K562 (cell line): Measurements from ENCODE around the gene LRP2. TPM values are rescaled to one million over a fixed set of nuclear protein-coding genes. Genes with fewer than 3 reads are reported as not detected.

Experiments
- ATAC-seq: fragments of 200-7000 bp; cut with Tn5 transposase; 3 replicates; pipeline ENCODE4 v1.9.1; 2020; ENCODE audit warnings: moderate library complexity
- BruUV-seq: library from RNA; stranded (reverse); fragments of 400-500 nt; replicated peaks from 2 replicates; lab custom pipeline; 2021; lab: Mats Ljungman, UMichigan
- CTCF ChIA-PET: fragments of 300-600 bp; formaldehyde crosslinking; extraction: SDS; loops from one replicate; lab custom pipeline; 2021; ENCODE audit warnings: low intra/inter-chr PET ratio; lab: Yijun Ruan, JAX
- POLR2A ChIA-PET: fragments of 300-600, 350-650 bp; sonication (Branson Sonifier 250); formaldehyde crosslinking; extraction: SDS; loops from one replicate; lab custom pipeline; 2021; ENCODE audit warnings: antibody characterized with exemption, inconsistent platforms; lab: Yijun Ruan, JAX
- DNase-seq, 4 experiments: peaks; one replicate each; pipeline versions ENCODE4 v3.0.0 to v3.0.0-alpha.2; 2011 to 2018; ENCODE audit warnings: low spot score in 3 of 4, mixed read lengths in 3 of 4; ENCODE audit errors: extremely low read depth in 1 of 4
- FAIRE-seq: peaks from 2 replicates; lab custom pipeline; 2011; peaks lifted over from hg19 to GRCh38; lab: Jason Lieb, UNC
- H2AFZ ChIP-seq: 2 replicates; pipeline ENCODE4 v1.6.0; 2011; ENCODE audit warnings: low read depth, low read length, control low read depth, inconsistent platforms
- H3K27ac ChIP-seq: fragments of 200-600 bp; 3 replicates; pipeline ENCODE4 v1.8.0; 2011; ENCODE audit warnings: low read depth, mild to moderate bottlenecking, control low read depth, inconsistent platforms, low read length, moderate library complexity, mixed read lengths; ENCODE audit errors: extremely low read depth
- H3K27me3 ChIP-seq, 2 experiments: fragments of 300-600 bp in 1 of 2; 2 replicates in 1 of 2; 3 replicates in 1 of 2; pipeline versions ENCODE4 v1.6.0 to v1.8.0; 2011; ENCODE audit warnings: inconsistent platforms in 2 of 2, low read length in 2 of 2, mild to moderate bottlenecking in 1 of 2, mixed read lengths in 1 of 2, moderate library complexity in 1 of 2; ENCODE audit not compliant: control insufficient read depth in 2 of 2, insufficient read depth in 2 of 2
- H3K36me3 ChIP-seq: fragments of 300-600 bp; 3 replicates; pipeline ENCODE4 v1.8.0; 2011; ENCODE audit warnings: mild to moderate bottlenecking, low read length, inconsistent platforms; ENCODE audit not compliant: control insufficient read depth, insufficient read depth
- H3K4me1 ChIP-seq, 2 experiments: fragments of 200-600 bp in 1 of 2; replicated peaks in 1 of 2; 2 replicates in 1 of 2; 3 replicates in 1 of 2; pipeline versions ENCODE4 v1.5.1 to v1.8.0; 2011; ENCODE audit warnings: inconsistent platforms in 2 of 2, low read length in 2 of 2, mild to moderate bottlenecking in 1 of 2, mixed read lengths in 1 of 2, moderate library complexity in 1 of 2; ENCODE audit not compliant: control insufficient read depth in 2 of 2, insufficient read depth in 2 of 2
- H3K4me2 ChIP-seq: 2 replicates; pipeline ENCODE4 v1.6.1; 2011; ENCODE audit warnings: low read length, control low read depth, inconsistent platforms, mixed read lengths; ENCODE audit not compliant: insufficient read depth
- H3K4me3 ChIP-seq: fragments of 200-600 bp; sonication (generic), shearing (Covaris generic); 2 replicates; pipeline ENCODE4 v1.5.1; 2016; ENCODE audit warnings: control low read depth, inconsistent platforms
- H3K79me2 ChIP-seq: fragments of 200-600 bp; 3 replicates; pipeline ENCODE4 v1.8.0; 2011; ENCODE audit warnings: low read length, inconsistent platforms; ENCODE audit not compliant: control insufficient read depth, insufficient read depth
- H3K9ac ChIP-seq, 2 experiments: 2 replicates each; pipeline versions ENCODE4 v1.6.0 to v1.6.1; 2011; ENCODE audit warnings: low read depth in 2 of 2, low read length in 2 of 2, control low read depth in 1 of 2, inconsistent platforms in 1 of 2, mild to moderate bottlenecking in 1 of 2, mixed read lengths in 1 of 2; ENCODE audit not compliant: insufficient read depth in 1 of 2
- H3K9me1 ChIP-seq: one replicate; pipeline ENCODE4 v1.6.0; 2011; ENCODE audit warnings: inconsistent platforms, mild to moderate bottlenecking, low read length, moderate library complexity; ENCODE audit not compliant: control insufficient read depth, insufficient read depth
- H3K9me3 ChIP-seq: replicated peaks from 2 replicates; pipeline ENCODE4 v1.5.1; 2011; ENCODE audit warnings: low read depth, low read length, inconsistent platforms; ENCODE audit not compliant: control insufficient read depth, insufficient read depth
- H4K20me1 ChIP-seq: replicated peaks from 2 replicates; pipeline ENCODE4 v1.6.1; 2011; ENCODE audit warnings: low read length, inconsistent platforms, mixed read lengths; ENCODE audit not compliant: control insufficient read depth, insufficient read depth
- ASH1L ChIP-seq: fragments of 450-650 bp; IDR thresholded peaks from 2 replicates; pipeline ENCODE4 v1.6.1; 2018; ENCODE audit warnings: borderline replicate concordance, mild to moderate bottlenecking, low read depth; ENCODE audit not compliant: partially characterized antibody
- CBX1 ChIP-seq: sonication (generic); IDR thresholded peaks from 2 replicates; pipeline ENCODE4 v1.6.1; 2016; ENCODE audit warnings: antibody characterized with exemption, low read depth, mild to moderate bottlenecking
- KHSRP ChIP-seq: fragments of 450-650 bp; IDR thresholded peaks from 2 replicates; pipeline ENCODE4 v1.6.1; 2017
- KLF6 ChIP-seq: fragments of 250-450 bp; sonication (Bioruptor Pico); IDR thresholded peaks from 2 replicates; pipeline ENCODE4 v1.4.0; 2020; ENCODE audit warnings: mild to moderate bottlenecking, moderate library complexity, borderline replicate concordance
- MAFK ChIP-seq: IDR thresholded peaks from 2 replicates; pipeline ENCODE4 v1.6.1; 2011; ENCODE audit warnings: low read length, improper control_type of control experiment
- MECOM ChIP-seq: fragments of 250-450 bp; sonication (Bioruptor Pico); IDR thresholded peaks from 2 replicates; pipeline ENCODE4 v1.8.0; 2022; ENCODE audit warnings: inconsistent platforms
- NR2C1 ChIP-seq, 2 experiments: fragments of 450-650 bp; IDR thresholded peaks; 2 replicates each; pipeline ENCODE4 v1.6.1; 2017; ENCODE audit warnings: mild to moderate bottlenecking in 2 of 2, antibody characterized with exemption in 1 of 2, inconsistent platforms in 1 of 2, missing compliant biosample characterization in 1 of 2, missing genetic modification characterization in 1 of 2
- RAD21 ChIP-seq, 2 experiments: fragments of 250-450 bp in 1 of 2; fragments of 450-650 bp in 1 of 2; sonication (Bioruptor Pico) in 1 of 2; formaldehyde crosslinking in 1 of 2; IDR thresholded peaks in 1 of 2; conservative IDR thresholded peaks in 1 of 2; 2 replicates each; pipeline versions ENCODE4 v1.4.0 to v1.8.0; 2020 to 2022; ENCODE audit warnings: mild to moderate bottlenecking in 2 of 2, moderate library complexity in 1 of 2
- SPI1 ChIP-seq: IDR thresholded peaks from 2 replicates; pipeline ENCODE4 v1.6.1; 2011; ENCODE audit warnings: low read depth, low read length, control low read depth, borderline replicate concordance
- ZNF75A ChIP-seq: fragments of 450-650 bp; formaldehyde crosslinking; IDR thresholded peaks from 2 replicates; pipeline ENCODE4 v1.4.0; 2020; ENCODE audit warnings: mild to moderate bottlenecking
- WGBS: fragments of 100-300 bp; shearing (Covaris generic); methylation state at CpG from one replicate; pipeline ENCODE4 v1.1.6; 2016; ENCODE audit warnings: low coverage, mixed read lengths; ENCODE audit not compliant: insufficient coverage; ENCODE audit errors: missing lambda C conversion rate; 5-methylcytosine and 5-hydroxymethylcytosine counted together
- in situ Hi-C: fragments of 300-500 bp; cut with MboI; formaldehyde crosslinking; loops from 4 replicates; pipeline ENCODE4 v1.15.0; 2018; ENCODE audit warnings: inconsistent platforms, mixed read lengths
- intact Hi-C: fragments of 100-400 bp; cut with micrococcal nuclease; formaldehyde crosslinking; loops from 2 replicates; pipeline ENCODE4 v1.14.2; 2022
- polyA plus RNA-seq, 8 experiments: library from polyadenylated mRNA; depleted of rRNA in 4 of 8; stranded (reverse) in 5 of 8; unstranded in 3 of 8; fragments of >200 nt; fragmentation: Nextera tagmentation in 2 of 8; fragmentation: Illumina TruSeq in 1 of 8; extraction: Ambion mirVana in 2 of 8; extraction: Trizol in 1 of 8; gene quantifications; 2 replicates each; pipeline versions ENCODE4 v1.2.1 to v1.2.3, GENCODE V29; 2011 to 2014; ENCODE audit warnings: inconsistent platforms in 1 of 8, missing spikeins in 1 of 8
- total RNA-seq, 7 experiments: library from RNA; depleted of rRNA in 6 of 7; stranded (reverse); fragments of >200 nt in 6 of 7; fragmentation: Illumina TruSeq in 2 of 7; extraction: Trizol in 2 of 7; gene quantifications; 2 replicates each; pipeline versions ENCODE4 v1.2.1 to v1.2.3, GENCODE V29; 2011 to 2021; ENCODE audit warnings: low replicate concordance in 1 of 7
- TF ChIP-seq, protein P1 (sequence below): fragments of 250-450 bp; sonication (Bioruptor Pico); IDR thresholded peaks from 2 replicates; pipeline ENCODE4 v1.4.0; 2020; ENCODE audit warnings: mild to moderate bottlenecking
- TF ChIP-seq, protein P2 (sequence below): sonication (generic); formaldehyde crosslinking; IDR thresholded peaks from 2 replicates; pipeline ENCODE4 v1.8.0; 2022; ENCODE audit warnings: mild to moderate bottlenecking, missing genetic modification reagents, borderline replicate concordance
- TF ChIP-seq, protein P3 (sequence below): IDR thresholded peaks from 2 replicates; pipeline ENCODE4 v1.6.1; 2016; ENCODE audit warnings: missing genetic modification characterization, missing compliant biosample characterization
- TF ChIP-seq, protein P4 (sequence below): IDR thresholded peaks from 2 replicates; pipeline ENCODE4 v1.6.1; 2011; ENCODE audit not compliant: insufficient read length; ENCODE audit errors: extremely low read depth
- TF ChIP-seq, protein P5 (sequence below): fragments of 450-650 bp; formaldehyde crosslinking; IDR thresholded peaks from 2 replicates; pipeline ENCODE4 v1.4.0; 2020; ENCODE audit warnings: mild to moderate bottlenecking

Gene LRP2
- total and polyA plus RNA-seq, 9 of the 15 experiments (the other 6 are each of a cell fraction or from before 2014, with no cell fraction given) = 0.04 to 0.18 (median 0.11) TPM; not detected in 1

DNA sequence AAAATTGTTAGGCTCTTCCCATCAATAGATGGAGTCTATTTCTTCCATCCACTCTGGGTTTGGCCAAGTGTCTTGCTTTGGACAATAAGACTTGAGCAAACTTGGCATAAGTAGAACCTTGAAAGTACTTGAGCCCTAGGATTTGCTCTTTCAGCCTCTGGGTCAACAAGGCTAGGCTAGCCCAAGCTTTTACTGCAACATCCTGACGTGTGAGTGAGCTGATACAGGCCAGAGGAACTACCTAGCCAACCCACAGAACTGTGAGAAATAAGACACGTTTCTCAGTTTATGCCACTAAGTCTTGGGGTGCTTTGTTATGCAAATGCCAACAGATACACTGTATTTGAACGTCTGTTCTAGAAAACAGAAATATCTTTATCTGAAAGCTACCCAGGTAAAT, 71.9 kb downstream of the LRP2 start:
- ChIA-PET CTCF (no interaction called here), POLR2A (interaction anchor here (0.6 kb wide), 1 partner anchor 186 kb away, joined by 3 read pairs; no protein-coding TSS in a partner anchor)
- 0% methylated on average over 3 of the region's 3 CpGs for WGBS
- no peaks in the 10 kb centered on the region for H3K4me1 ChIP-seq
- no TSS peak for BruUV-seq
- intact Hi-C loops (no loop called here), in situ Hi-C loops (no loop called here)
- H3K4me2 ChIP-seq = no peak overlapping the region
- H3K9ac ChIP-seq = no peak overlapping the region
- no peak overlapping the region for H2AFZ ChIP-seq
- FAIRE-seq (no peak), DNase-seq (no peak), ATAC-seq (no peak)
- H4K20me1 ChIP-seq = no peaks in the 10 kb centered on the region
- no peaks in the 10 kb centered on the region for H3K79me2 ChIP-seq
- H3K36me3 ChIP-seq = no peaks in the 10 kb centered on the region
- H3K9me1 ChIP-seq = no peaks in the 10 kb centered on the region
- no peaks in the 10 kb centered on the region for H3K9me3 ChIP-seq
- H3K27ac ChIP-seq = no peak overlapping the region
- peaks cover 13 to 30% of the 10 kb centered on the region in 2 experiments for H3K27me3 ChIP-seq
- H3K4me3 ChIP-seq = no peak overlapping the region
- TF ChIP-seq KLF6 (CRISPR knock-in tag) (no peak), ASH1L (no peak), MAFK (no peak), CBX1 (no peak), KHSRP (no peak), RAD21 (CRISPR knock-in tag; conservative IDR thresholded peaks at IDR 0.05 in 1 of 2, IDR thresholded peaks at IDR 0.05 in 1 of 2) (no peak), NR2C1 (IDR thresholded peaks at IDR 0.05) (no peak), NR2C1 (tag; IDR thresholded peaks at IDR 0.05) (no peak), ZNF75A (no peak), SPI1 (no peak), MECOM (CRISPR knock-in tag) (no peak)
- TF ChIP-seq, protein P1, sequence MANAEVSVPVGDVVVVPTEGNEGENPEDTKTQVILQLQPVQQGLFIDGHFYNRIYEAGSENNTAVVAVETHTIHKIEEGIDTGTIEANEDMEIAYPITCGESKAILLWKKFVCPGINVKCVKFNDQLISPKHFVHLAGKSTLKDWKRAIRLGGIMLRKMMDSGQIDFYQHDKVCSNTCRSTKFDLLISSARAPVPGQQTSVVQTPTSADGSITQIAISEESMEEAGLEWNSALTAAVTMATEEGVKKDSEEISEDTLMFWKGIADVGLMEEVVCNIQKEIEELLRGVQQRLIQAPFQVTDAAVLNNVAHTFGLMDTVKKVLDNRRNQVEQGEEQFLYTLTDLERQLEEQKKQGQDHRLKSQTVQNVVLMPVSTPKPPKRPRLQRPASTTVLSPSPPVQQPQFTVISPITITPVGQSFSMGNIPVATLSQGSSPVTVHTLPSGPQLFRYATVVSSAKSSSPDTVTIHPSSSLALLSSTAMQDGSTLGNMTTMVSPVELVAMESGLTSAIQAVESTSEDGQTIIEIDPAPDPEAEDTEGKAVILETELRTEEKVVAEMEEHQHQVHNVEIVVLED = no peak
- TF ChIP-seq, protein P2, sequence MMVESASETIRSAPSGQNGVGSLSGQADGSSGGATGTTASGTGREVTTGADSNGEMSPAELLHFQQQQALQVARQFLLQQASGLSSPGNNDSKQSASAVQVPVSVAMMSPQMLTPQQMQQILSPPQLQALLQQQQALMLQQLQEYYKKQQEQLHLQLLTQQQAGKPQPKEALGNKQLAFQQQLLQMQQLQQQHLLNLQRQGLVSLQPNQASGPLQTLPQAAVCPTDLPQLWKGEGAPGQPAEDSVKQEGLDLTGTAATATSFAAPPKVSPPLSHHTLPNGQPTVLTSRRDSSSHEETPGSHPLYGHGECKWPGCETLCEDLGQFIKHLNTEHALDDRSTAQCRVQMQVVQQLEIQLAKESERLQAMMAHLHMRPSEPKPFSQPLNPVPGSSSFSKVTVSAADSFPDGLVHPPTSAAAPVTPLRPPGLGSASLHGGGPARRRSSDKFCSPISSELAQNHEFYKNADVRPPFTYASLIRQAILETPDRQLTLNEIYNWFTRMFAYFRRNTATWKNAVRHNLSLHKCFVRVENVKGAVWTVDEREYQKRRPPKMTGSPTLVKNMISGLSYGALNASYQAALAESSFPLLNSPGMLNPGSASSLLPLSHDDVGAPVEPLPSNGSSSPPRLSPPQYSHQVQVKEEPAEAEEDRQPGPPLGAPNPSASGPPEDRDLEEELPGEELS (CRISPR knock-in tag) = no peak
- TF ChIP-seq, protein P3, sequence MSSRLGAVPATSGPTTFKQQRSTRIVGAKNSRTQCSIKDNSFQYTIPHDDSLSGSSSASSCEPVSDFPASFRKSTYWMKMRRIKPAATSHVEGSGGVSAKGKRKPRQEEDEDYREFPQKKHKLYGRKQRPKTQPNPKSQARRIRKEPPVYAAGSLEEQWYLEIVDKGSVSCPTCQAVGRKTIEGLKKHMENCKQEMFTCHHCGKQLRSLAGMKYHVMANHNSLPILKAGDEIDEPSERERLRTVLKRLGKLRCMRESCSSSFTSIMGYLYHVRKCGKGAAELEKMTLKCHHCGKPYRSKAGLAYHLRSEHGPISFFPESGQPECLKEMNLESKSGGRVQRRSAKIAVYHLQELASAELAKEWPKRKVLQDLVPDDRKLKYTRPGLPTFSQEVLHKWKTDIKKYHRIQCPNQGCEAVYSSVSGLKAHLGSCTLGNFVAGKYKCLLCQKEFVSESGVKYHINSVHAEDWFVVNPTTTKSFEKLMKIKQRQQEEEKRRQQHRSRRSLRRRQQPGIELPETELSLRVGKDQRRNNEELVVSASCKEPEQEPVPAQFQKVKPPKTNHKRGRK (tag) = no peak
- TF ChIP-seq, protein P4, sequence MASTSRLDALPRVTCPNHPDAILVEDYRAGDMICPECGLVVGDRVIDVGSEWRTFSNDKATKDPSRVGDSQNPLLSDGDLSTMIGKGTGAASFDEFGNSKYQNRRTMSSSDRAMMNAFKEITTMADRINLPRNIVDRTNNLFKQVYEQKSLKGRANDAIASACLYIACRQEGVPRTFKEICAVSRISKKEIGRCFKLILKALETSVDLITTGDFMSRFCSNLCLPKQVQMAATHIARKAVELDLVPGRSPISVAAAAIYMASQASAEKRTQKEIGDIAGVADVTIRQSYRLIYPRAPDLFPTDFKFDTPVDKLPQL = no peak
- TF ChIP-seq, protein P5, sequence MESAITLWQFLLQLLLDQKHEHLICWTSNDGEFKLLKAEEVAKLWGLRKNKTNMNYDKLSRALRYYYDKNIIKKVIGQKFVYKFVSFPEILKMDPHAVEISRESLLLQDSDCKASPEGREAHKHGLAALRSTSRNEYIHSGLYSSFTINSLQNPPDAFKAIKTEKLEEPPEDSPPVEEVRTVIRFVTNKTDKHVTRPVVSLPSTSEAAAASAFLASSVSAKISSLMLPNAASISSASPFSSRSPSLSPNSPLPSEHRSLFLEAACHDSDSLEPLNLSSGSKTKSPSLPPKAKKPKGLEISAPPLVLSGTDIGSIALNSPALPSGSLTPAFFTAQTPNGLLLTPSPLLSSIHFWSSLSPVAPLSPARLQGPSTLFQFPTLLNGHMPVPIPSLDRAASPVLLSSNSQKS (CRISPR knock-in tag) = no peak
